ENCODE results near the gene THBS2. TPM values are rescaled to one million over a fixed set of nuclear protein-coding genes. Genes with fewer than 3 reads are reported as not detected.

The THBS2 gene
- total RNA-seq, 1 experiment from 2014 or later: 0.39 TPM

- CTCF ChIA-PET: no interaction called here
- no peak overlapping the region for H3K9ac ChIP-seq (ENCODE audit: low read length)
- BruUV-seq (replicated peaks): no TSS peak
- no peak overlapping the region for H2AFZ ChIP-seq (ENCODE audit: low read depth, low read length, poor library complexity, severe bottlenecking)
- H3K79me2 ChIP-seq (ENCODE audit: insufficient read depth, low read length): no peaks in the 10 kb centered on the region
- POLR2A ChIA-PET: no interaction called here
- no peak overlapping the region for H3K4me2 ChIP-seq (ENCODE audit: low read length)
- H3K9me2 ChIP-seq (ENCODE audit: insufficient read depth): no peaks in the 10 kb centered on the region
- H3K4me1 ChIP-seq (ENCODE audit: control insufficient read depth in 1 of 2, insufficient read depth in 2 of 2, low read length in 2 of 2): no peaks in the 10 kb centered on the region
- no peaks in the 10 kb centered on the region for H4K20me1 ChIP-seq (ENCODE audit: insufficient read depth)
- H3K4me3 ChIP-seq (replicated peaks in 1 of 2; ENCODE audit: low read depth in 1 of 2, low read length in 2 of 2): no peak overlapping the region
- ATAC-seq (no peak), DNase-seq (ENCODE audit: low read depth, low spot score) (no peak)
- no peaks in the 10 kb centered on the region for H3K27me3 ChIP-seq (ENCODE audit: insufficient read depth, low read length)
- no peak overlapping the region for H3K27ac ChIP-seq (ENCODE audit: low read depth, low read length)
- intact Hi-C loops (cut with micrococcal nuclease): no loop called here
- H3K9me3 ChIP-seq (ENCODE audit: control insufficient read depth in 1 of 2, insufficient read depth in 1 of 2, low read depth in 1 of 2, low read length in 2 of 2): peaks cover 0 to 3% of the 10 kb centered on the region in 2 experiments; a peak in 1 of 4 replicates
- no peaks in the 10 kb centered on the region for H3K36me3 ChIP-seq (ENCODE audit: control insufficient read depth in 1 of 2, insufficient read depth in 2 of 2, low read length in 2 of 2)
- TF ChIP-seq POLR2A (IDR thresholded peaks at IDR 0.05; ENCODE audit: borderline replicate concordance, extremely low read depth, insufficient read depth, insufficient read length): no peak
- TF ChIP-seq CEBPB (IDR thresholded peaks at IDR 0.05; ENCODE audit: low read depth): no peak
- TF ChIP-seq TCF7L2 (IDR thresholded peaks at IDR 0.05; ENCODE audit: borderline replicate concordance, extremely low read depth, insufficient read depth, insufficient read length): no peak
- no peak for TF ChIP-seq POLR2AphosphoS5 (IDR thresholded peaks at IDR 0.05; ENCODE audit: low read depth, low read length)
- no peak for TF ChIP-seq EGR1 (IDR thresholded peaks at IDR 0.05; ENCODE audit: low read depth)
- RAD21 ChIA-PET (ENCODE audit: low non-redundant PET in 1 of 2, low total read pairs in 2 of 2, uncharacterized antibody in 2 of 2, unreplicated experiment in 2 of 2): no interaction called here
These were observed 33.3 kb downstream of the THBS2 start for GRCh38 chr6:169220068-169220964.

GRCh38 chr6:169217972-169218371 is 35.7 kb downstream of the THBS2 start:
- peaks cover 2 to 7% of the 10 kb centered on the region in 2 experiments; a peak in 3 of 4 replicates for H3K4me1 ChIP-seq (ENCODE audit: control insufficient read depth in 1 of 2, insufficient read depth in 2 of 2, low read length in 2 of 2)
- ATAC-seq (no peak), DNase-seq (ENCODE audit: low read depth, low spot score) (no peak)
- H3K9me2 ChIP-seq (ENCODE audit: insufficient read depth): no peaks in the 10 kb centered on the region
- ChIA-PET RAD21 (ENCODE audit: low non-redundant PET in 1 of 2, low total read pairs in 2 of 2, uncharacterized antibody in 2 of 2, unreplicated experiment in 2 of 2) (no interaction called here), POLR2A (no interaction called here), CTCF (no interaction called here)
- no peaks in the 10 kb centered on the region for H4K20me1 ChIP-seq (ENCODE audit: insufficient read depth)
- H3K27me3 ChIP-seq (ENCODE audit: insufficient read depth, low read length): no peaks in the 10 kb centered on the region
- H3K27ac ChIP-seq (ENCODE audit: low read depth, low read length): no peak overlapping the region
- H3K9me3 ChIP-seq (ENCODE audit: control insufficient read depth in 1 of 2, insufficient read depth in 1 of 2, low read depth in 1 of 2, low read length in 2 of 2): peaks cover 0 to 3% of the 10 kb centered on the region in 2 experiments; a peak in 1 of 4 replicates
- H3K36me3 ChIP-seq (ENCODE audit: control insufficient read depth in 1 of 2, insufficient read depth in 2 of 2, low read length in 2 of 2): no peaks in the 10 kb centered on the region
- no peak overlapping the region for H3K4me3 ChIP-seq (replicated peaks in 1 of 2; ENCODE audit: low read depth in 1 of 2, low read length in 2 of 2)
- no peak overlapping the region for H2AFZ ChIP-seq (ENCODE audit: low read depth, low read length, poor library complexity, severe bottlenecking)
- TF ChIP-seq EZH2phosphoT487 (IDR thresholded peaks at IDR 0.05; ENCODE audit: borderline replicate concordance) (no peak), EZH2 (IDR thresholded peaks at IDR 0.05) (no peak), ZNF274 (IDR thresholded peaks at IDR 0.05; ENCODE audit: low read depth, low read length) (no peak), CBX3 (IDR thresholded peaks at IDR 0.05; ENCODE audit: low read depth) (no peak), CEBPB (IDR thresholded peaks at IDR 0.05; ENCODE audit: low read depth) (no peak), SRF (IDR thresholded peaks at IDR 0.05; ENCODE audit: low read depth) (no peak), YY1 (IDR thresholded peaks at IDR 0.05; ENCODE audit: extremely low read depth, insufficient replicate concordance, low read depth, low read length) (no peak), JUND (IDR thresholded peaks at IDR 0.05) (no peak), MAX (IDR thresholded peaks at IDR 0.05) (no peak), POLR2A (IDR thresholded peaks at IDR 0.05; ENCODE audit: borderline replicate concordance, extremely low read depth, insufficient read depth, insufficient read length) (no peak), SP1 (IDR thresholded peaks at IDR 0.05; ENCODE audit: low read depth) (no peak), FOSL1 (IDR thresholded peaks at IDR 0.05; ENCODE audit: low read depth) (no peak), SIN3A (IDR thresholded peaks at IDR 0.05; ENCODE audit: low read depth) (no peak), REST (IDR thresholded peaks at IDR 0.05; ENCODE audit: low read depth) (no peak), ELF1 (IDR thresholded peaks at IDR 0.05; ENCODE audit: borderline replicate concordance, low read depth) (no peak), RAD21 (IDR thresholded peaks at IDR 0.05; ENCODE audit: low read depth) (no peak)
- BruUV-seq (replicated peaks): no TSS peak
- H3K79me2 ChIP-seq (ENCODE audit: insufficient read depth, low read length): no peaks in the 10 kb centered on the region
- H3K4me2 ChIP-seq (ENCODE audit: low read length): no peak overlapping the region
- no peak overlapping the region for H3K9ac ChIP-seq (ENCODE audit: low read length)
- intact Hi-C loops (cut with micrococcal nuclease): no loop called here

Data from HCT116 (cell line).